ENCODE data around the gene NUDT6.
A peak's percentile ranks its signal among the peaks of the same experiment; 100 is the strongest.

NUDT6 gene, protein sequence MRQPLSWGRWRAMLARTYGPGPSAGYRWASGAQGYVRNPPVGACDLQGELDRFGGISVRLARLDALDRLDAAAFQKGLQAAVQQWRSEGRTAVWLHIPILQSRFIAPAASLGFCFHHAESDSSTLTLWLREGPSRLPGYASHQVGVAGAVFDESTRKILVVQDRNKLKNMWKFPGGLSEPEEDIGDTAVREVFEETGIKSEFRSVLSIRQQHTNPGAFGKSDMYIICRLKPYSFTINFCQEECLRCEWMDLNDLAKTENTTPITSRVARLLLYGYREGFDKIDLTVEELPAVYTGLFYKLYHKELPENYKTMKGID

DNA sequence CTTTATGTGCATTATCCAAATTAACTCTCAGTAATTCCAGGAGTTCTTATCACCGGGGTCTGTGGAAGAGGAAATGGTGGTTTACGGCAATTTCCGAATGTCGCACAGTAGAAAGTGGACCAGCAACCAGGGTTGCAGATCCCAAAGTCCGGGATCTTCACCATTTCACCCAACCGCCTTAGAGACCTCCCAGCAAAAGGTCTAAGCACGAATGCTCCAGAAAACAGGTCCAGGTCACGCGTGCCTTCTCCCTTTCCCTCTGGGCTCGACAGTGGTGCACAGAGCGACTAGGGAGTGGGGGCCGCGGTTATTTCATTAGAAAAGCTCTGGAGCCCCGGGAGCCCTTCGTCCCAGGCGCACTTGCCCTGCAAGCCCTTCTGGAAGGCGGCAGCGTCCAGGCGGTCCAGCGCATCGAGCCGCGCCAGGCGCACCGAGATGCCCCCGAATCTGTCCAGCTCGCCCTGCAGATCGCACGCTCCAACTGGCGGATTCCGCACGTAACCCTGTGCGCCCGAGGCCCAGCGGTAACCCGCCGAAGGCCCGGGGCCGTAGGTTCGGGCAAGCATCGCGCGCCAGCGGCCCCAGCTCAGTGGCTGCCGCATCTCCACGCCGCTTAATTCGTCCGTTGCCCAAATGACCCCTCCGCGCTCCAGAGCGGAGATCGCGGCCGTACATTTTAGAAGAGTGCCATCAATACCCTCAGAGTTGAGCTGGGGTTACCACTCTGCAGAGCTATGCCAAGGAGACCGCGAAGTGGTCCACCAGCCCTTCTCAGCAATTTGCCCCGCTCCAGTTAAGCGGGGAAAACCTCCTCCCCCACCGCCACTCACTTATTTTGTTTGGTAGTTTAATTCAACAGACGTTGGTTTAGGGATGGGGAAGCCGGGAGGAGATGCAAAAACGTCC lies at the start of gene NUDT6:
TSS of gene NUDT6 (minus strand) at position 627 of the 906 bp plus-strand sequence. CDS start at position 602, 25 bp downstream.
- TF ChIP-seq JUND (IDR thresholded peaks at IDR 0.05; ENCODE audit: low read depth) = no peak
- in situ Hi-C loops (cut with HindIII; ENCODE audit: low pct_unique_long_range_greater_than_20kb, low sequenced_read_pairs) = no loop called here
- DNase-seq (ENCODE audit: low read depth in 1 of 2, low spot score in 1 of 2) = peak; percentile 43 to 67

DNA sequence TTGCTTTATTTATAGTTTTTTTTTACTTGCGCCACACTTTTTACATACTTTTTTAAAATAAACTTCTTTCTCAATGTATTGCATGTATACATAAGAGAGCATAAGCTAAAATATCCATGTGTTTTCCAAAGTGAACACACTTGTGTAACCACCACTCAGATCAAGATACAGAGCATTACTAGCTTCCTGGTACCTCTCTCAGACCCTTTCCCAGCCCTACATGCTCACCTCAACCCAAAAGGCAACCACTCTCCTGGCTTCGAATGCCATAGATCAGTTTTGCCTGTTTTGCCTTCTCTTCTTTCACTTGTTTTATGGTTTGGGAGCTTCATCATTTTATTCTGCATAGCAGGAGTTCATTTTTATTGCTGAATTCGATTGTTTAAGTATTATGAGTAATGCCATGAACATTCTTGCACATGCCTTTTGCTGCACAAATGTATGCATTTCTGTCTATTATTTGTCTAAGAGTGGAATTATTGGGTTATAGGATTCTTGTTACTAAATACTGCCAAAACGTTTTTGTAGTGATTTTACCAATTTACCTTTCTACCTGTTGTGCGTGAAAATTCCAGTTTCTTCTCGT lies 45.9 kb upstream of the NUDT6 start:
- in situ Hi-C loops (cut with HindIII; ENCODE audit: low pct_unique_long_range_greater_than_20kb, low sequenced_read_pairs) = no loop called here
- TF ChIP-seq JUND (IDR thresholded peaks at IDR 0.05; ENCODE audit: low read depth) = no peak
- DNase-seq (ENCODE audit: low read depth in 1 of 2, low spot score in 1 of 2) = no peak

DNA sequence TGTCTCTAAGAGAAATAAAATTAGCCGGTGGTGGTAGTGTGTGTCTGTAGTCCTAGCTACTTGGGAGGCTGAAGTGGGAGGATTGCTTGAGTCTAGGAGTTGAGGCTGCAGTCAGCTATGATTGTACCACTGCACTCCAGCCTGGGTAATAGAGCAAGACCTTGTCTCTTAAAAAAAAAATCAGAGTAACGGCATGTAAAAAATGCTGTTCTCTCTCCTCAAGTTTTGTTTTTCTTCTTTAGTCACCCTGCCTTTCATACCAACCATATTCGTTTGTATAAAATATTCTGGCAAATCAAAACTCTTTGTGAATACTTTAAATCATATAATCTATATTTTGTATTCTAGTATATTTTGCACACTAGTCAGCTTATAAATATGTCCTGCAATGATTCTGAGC lies 44.8 kb upstream of the NUDT6 start:
- no peak for DNase-seq (ENCODE audit: low read depth in 1 of 2, low spot score in 1 of 2)
- in situ Hi-C loops (cut with HindIII; ENCODE audit: low pct_unique_long_range_greater_than_20kb, low sequenced_read_pairs) = no loop called here
- TF ChIP-seq JUND (IDR thresholded peaks at IDR 0.05; ENCODE audit: low read depth) = no peak

DNA sequence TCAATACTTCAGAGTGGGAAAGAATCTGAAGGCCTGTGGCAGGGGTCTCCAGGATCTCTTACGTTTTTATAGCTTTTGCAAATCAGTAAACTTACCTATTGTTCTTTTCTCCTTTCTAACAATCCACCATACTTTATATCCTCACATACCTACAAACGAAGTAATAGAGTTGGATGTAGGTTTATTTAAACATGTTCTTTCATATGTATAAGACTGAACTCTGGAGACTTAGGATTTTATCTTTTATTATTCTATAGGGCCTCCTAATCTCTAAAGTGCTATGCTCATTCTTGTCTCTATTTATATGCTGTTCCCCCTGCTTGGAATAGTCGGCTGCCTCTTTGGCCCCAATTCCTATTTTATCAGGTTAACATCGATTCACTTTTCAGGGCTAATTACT lies 43.8 kb upstream of the NUDT6 start:
- DNase-seq (ENCODE audit: low read depth in 1 of 2, low spot score in 1 of 2) = no peak
- no peak for TF ChIP-seq JUND (IDR thresholded peaks at IDR 0.05; ENCODE audit: low read depth)
- in situ Hi-C loops (cut with HindIII; ENCODE audit: low pct_unique_long_range_greater_than_20kb, low sequenced_read_pairs) = no loop called here

DNA sequence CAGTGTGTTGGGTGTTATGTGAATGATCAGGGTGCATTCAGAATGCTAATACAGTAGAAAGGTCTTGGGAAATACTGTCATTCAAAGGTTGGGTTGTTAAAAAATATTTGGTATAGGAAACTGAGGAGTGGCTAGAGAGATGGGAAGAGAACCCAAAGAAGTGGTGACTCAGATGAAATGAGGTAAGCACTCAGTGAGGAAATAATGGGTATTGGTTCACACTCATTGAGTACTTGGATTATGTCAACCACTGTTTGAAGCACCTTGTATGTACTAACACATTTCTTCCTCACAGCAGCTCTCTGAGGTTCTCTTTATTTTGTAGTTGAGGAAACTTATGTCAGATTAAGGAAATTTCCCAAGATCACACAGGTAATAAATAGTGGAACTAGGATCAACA lies 40.8 kb upstream of the NUDT6 start:
- TF ChIP-seq JUND (IDR thresholded peaks at IDR 0.05; ENCODE audit: low read depth) = no peak
- in situ Hi-C loops (cut with HindIII; ENCODE audit: low pct_unique_long_range_greater_than_20kb, low sequenced_read_pairs) = no loop called here
- DNase-seq (ENCODE audit: low read depth in 1 of 2, low spot score in 1 of 2) = no peak

DNA sequence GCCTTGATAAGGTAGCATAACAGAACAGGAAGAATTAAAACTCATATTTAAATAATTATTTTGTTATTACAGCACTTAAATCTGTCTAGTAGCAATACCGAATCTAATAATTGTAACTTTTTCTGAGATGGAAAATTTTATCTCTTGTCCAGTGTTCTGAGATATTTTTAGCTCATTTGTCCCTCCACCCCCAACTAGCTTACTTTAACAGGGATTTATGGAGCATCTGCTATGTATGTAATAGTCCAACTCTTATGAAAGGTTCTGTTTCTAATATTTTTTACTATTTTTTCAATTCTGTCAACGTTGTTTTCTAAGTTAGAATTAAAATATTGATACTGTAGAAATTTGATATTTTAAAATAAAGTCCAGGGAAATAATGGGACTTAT lies 38.2 kb upstream of the NUDT6 start:
- in situ Hi-C loops (cut with HindIII; ENCODE audit: low pct_unique_long_range_greater_than_20kb, low sequenced_read_pairs) = no loop called here
- TF ChIP-seq JUND (IDR thresholded peaks at IDR 0.05; ENCODE audit: low read depth) = no peak
- DNase-seq (ENCODE audit: low read depth in 1 of 2, low spot score in 1 of 2) = no peak

DNA sequence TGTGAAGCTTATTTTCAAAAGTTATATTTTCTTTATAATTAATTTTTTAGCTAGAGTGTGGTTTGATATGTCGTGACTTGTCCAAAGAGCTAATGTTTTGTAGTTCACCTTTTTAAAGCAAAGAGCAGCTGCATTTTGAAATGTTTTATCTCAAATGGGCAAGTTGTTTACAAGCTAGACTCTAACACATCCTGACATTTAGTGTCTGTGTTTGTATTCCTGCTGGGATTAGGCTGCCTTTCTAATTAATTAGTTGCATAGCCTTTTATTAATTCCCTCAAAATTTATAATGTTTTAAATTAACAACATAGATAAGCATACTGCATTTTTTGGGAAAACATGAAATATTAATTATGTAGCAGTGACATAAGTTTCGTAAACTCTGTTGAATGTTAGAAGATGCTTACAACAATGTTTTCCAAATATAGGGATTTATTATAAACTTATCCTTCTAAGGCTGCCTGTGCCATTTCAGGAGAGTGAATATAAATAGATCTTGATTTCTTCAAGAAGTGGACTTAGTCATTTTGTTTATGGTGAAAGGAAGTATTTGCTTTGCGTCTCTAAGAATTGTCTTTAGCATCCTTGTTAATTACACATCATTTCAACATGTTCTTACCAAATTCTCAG lies 37.7 kb upstream of the NUDT6 start:
- no peak for TF ChIP-seq JUND (IDR thresholded peaks at IDR 0.05; ENCODE audit: low read depth)
- in situ Hi-C loops (cut with HindIII; ENCODE audit: low pct_unique_long_range_greater_than_20kb, low sequenced_read_pairs) = no loop called here

DNA sequence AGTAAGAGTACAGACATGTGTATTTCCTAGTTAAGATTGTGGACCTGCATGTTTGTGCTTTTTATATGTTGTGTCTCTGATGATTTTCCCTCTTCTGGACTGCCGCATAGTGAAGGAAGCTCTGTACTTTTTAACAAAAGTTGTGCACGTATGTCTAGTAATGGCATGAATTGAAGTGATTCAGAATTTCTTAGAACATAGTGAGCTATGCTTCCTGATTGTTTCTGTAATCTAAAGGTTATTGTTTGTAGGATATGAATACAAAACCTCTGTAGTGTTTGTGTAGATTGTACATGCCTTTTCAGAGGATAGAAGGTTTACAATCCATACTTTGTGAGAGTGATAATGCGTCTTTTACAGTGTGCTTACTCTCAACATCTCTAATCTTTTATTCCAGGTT lies 37.0 kb upstream of the NUDT6 start:
- DNase-seq (ENCODE audit: low read depth in 1 of 2, low spot score in 1 of 2) = no peak
- in situ Hi-C loops (cut with HindIII; ENCODE audit: low pct_unique_long_range_greater_than_20kb, low sequenced_read_pairs) = no loop called here

More for the DNA sequence above, 37.7 kb upstream of the NUDT6 start:
- DNase-seq (ENCODE audit: low read depth in 1 of 2, low spot score in 1 of 2) = no peak

DNA sequence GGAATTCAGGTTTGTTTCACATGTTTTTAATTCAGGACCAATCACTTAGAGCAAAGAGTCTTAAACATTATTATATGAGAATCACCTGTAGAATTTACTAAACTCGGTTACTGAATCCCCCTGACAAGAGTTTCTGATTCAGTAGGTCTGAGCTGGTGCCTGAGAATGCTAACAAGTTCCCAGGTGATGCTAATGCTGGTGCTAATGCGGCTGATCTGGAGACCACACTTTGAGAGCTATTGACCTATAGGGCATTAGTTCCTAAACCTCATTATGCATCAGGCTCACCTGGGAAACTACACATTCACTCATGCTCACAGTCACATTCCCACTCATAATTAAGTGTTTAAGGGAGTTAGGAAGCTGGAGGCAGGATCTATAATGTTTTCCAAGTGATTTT lies 36.1 kb upstream of the NUDT6 start:
- DNase-seq (ENCODE audit: low read depth in 1 of 2, low spot score in 1 of 2) = no peak
- TF ChIP-seq JUND (IDR thresholded peaks at IDR 0.05; ENCODE audit: low read depth) = no peak
- in situ Hi-C loops (cut with HindIII; ENCODE audit: low pct_unique_long_range_greater_than_20kb, low sequenced_read_pairs) = no loop called here

More for the DNA sequence above, 37.0 kb upstream of the NUDT6 start:
- no peak for TF ChIP-seq JUND (IDR thresholded peaks at IDR 0.05; ENCODE audit: low read depth)

DNA sequence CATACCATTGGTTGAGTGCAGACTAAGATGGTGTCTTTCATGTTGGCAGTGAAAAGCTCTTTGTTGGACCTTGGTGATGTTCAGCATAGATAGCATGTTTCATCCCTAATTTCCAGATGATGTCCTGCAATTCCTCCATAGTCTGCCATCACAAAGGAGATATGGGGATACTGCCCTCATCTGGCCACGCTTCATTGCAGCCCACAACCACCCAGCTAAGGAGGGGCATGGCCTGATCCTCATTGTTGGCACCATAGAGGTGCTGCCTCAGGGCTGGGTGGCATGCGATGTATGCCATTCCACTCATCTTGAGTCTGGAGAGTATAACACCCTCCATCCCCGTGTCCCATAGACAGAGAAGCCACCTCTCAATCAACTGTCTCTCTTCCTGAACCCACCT lies 31.5 kb upstream of the NUDT6 start:
- TF ChIP-seq JUND (IDR thresholded peaks at IDR 0.05; ENCODE audit: low read depth) = no peak
- in situ Hi-C loops (cut with HindIII; ENCODE audit: low pct_unique_long_range_greater_than_20kb, low sequenced_read_pairs) = no loop called here
- no peak for DNase-seq (ENCODE audit: low read depth in 1 of 2, low spot score in 1 of 2)

DNA sequence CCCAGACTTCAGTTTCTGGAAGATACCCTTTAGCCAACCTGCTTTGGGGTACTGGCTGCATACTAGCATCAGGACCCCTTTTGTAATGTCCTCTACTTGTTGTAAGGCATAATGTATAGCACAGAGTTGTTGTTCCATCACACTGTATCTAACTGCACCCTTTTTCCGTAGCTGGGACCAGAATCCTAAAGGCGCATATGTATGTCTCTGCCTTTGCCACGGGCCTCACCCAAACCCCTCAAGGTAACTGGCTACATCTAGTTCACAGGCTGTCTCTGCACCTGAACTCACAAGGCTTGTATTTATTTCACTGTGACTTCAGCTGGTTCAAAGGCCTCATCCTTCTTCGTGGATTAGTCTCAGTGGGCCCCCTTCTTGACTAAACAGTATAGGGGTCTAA lies 29.6 kb upstream of the NUDT6 start:
- no peak for DNase-seq (ENCODE audit: low read depth in 1 of 2, low spot score in 1 of 2)
- in situ Hi-C loops (cut with HindIII; ENCODE audit: low pct_unique_long_range_greater_than_20kb, low sequenced_read_pairs) = no loop called here
- no peak for TF ChIP-seq JUND (IDR thresholded peaks at IDR 0.05; ENCODE audit: low read depth)

DNA sequence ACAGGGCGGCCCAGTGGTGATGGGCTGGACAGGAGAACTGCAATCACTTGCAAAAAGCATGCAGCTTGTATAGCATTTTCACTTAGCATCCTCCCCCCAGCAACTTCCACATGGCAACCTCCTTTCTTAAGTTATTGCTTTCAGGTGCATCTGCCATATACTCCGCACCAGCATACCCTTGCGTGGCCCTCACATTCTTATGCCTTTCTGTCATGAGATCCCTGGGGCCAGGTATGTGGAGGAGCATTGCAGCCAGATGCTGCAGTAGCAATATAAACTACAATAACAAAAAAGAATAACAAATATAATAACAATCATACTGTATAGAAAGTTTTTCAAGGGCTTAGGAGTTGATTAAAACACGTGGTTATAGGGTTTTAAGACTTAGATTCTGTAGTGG lies 26.3 kb upstream of the NUDT6 start:
- DNase-seq (ENCODE audit: low read depth in 1 of 2, low spot score in 1 of 2) = no peak
- no peak for TF ChIP-seq JUND (IDR thresholded peaks at IDR 0.05; ENCODE audit: low read depth)
- in situ Hi-C loops (cut with HindIII; ENCODE audit: low pct_unique_long_range_greater_than_20kb, low sequenced_read_pairs) = no loop called here
